ENCODE measurements around the gene PPFIA3. TPM values are rescaled to one million over a fixed set of nuclear protein-coding genes. Genes with fewer than 3 reads are reported as not detected.
A peak's percentile ranks its signal among the peaks of the same experiment; 100 is the strongest.

The PPFIA3 gene
- total RNA-seq, 1 experiment from 2014 or later = 8.3 TPM

- peak; percentile 89 for DNase-seq (ENCODE audit: low read depth)
These were observed 29.7 kb downstream of the PPFIA3 start for GRCh38 chr19:49148784-49149651.

GRCh38 chr19:49149652-49150105 lies 30.3 kb downstream of the PPFIA3 start:
- DNase-seq (ENCODE audit: low read depth) = peak; percentile 87

GRCh38 chr19:49150106-49150943 lies 31.0 kb downstream of the PPFIA3 start:
- peak; percentile 85 for DNase-seq (ENCODE audit: low read depth)

- no peak for DNase-seq (ENCODE audit: low read depth)
These were observed 31.6 kb downstream of the PPFIA3 start for GRCh38 chr19:49150944-49151243.

GRCh38 chr19:49151267-49152118 lies 32.1 kb downstream of the PPFIA3 start:
- peak; percentile 51 for DNase-seq (ENCODE audit: low read depth)

- no peak for DNase-seq (ENCODE audit: low read depth)
These were observed 32.8 kb downstream of the PPFIA3 start for GRCh38 chr19:49152119-49152550.

- no peak for DNase-seq (ENCODE audit: low read depth)
These were observed 33.9 kb downstream of the PPFIA3 start for GRCh38 chr19:49153167-49153809.

GRCh38 chr19:49154279-49154678 lies 34.9 kb downstream of the PPFIA3 start:
- no peak for DNase-seq (ENCODE audit: low read depth)

GRCh38 chr19:49155005-49155819 lies 35.9 kb downstream of the PPFIA3 start, which contains the start of gene HRC:
Gene HRC (minus strand): TSS chr19:49155396. CDS start chr19:49155237, 159 bp downstream.
- DNase-seq (ENCODE audit: low read depth) = no peak

- DNase-seq (ENCODE audit: low read depth) = no peak
These were observed 36.5 kb downstream of the PPFIA3 start for GRCh38 chr19:49155820-49156346.

GRCh38 chr19:49157445-49158224 lies 38.3 kb downstream of the PPFIA3 start, which contains the start of gene TRPM4:
Gene TRPM4 (plus strand): TSS chr19:49157792. CDS start chr19:49157867, 75 bp downstream.
- DNase-seq (ENCODE audit: low read depth) = peak; percentile 83

- no peak for DNase-seq (ENCODE audit: low read depth)
These were observed 41.3 kb downstream of the PPFIA3 start for GRCh38 chr19:49160450-49161189.

GRCh38 chr19:49161987-49162386 lies 42.6 kb downstream of the PPFIA3 start:
- DNase-seq (ENCODE audit: low read depth) = no peak

GRCh38 chr19:49165111-49165750 lies 45.9 kb downstream of the PPFIA3 start:
- DNase-seq (ENCODE audit: low read depth) = no peak

GRCh38 chr19:49165865-49166301 lies 46.5 kb downstream of the PPFIA3 start:
- DNase-seq (ENCODE audit: low read depth) = no peak

GRCh38 chr19:49167857-49168409 lies 48.6 kb downstream of the PPFIA3 start:
- DNase-seq (ENCODE audit: low read depth) = no peak

GRCh38 chr19:49168421-49168820 lies 49.1 kb downstream of the PPFIA3 start:
- no peak for DNase-seq (ENCODE audit: low read depth)
